B cell (primary cell): ENCODE results near the gene COL6A1. TPM values are rescaled to one million over a fixed set of nuclear protein-coding genes. Genes with fewer than 3 reads are reported as not detected.

Source experiments
- ATAC-seq: fragments of 200-7000 bp; cut with Tn5 transposase; one replicate; pipeline ENCODE4 v1.10.0; 2021; ENCODE audit warnings: low read depth, mild to moderate bottlenecking, moderate number of reproducible peaks, moderate library complexity
- CTCF ChIA-PET: fragments of 350-600 bp; sonication (Branson Sonifier 250); formaldehyde crosslinking; loops from one replicate; lab custom pipeline; 2021; ENCODE audit warnings: antibody characterized with exemption, inconsistent platforms; lab: Charles Lee
- POLR2A ChIA-PET: fragments of 350-600 bp; sonication (Branson Sonifier 250); formaldehyde crosslinking; loops from one replicate; lab custom pipeline; 2021; ENCODE audit warnings: antibody characterized with exemption; lab: Charles Lee
- DNase-seq: peaks from one replicate; pipeline ENCODE4 v3.0.0; 2013
- H2AFZ ChIP-seq: 2 replicates; pipeline ENCODE4 v1.6.1; 2012; ENCODE audit warnings: mild to moderate bottlenecking, low read depth, low read length; ENCODE audit not compliant: insufficient read depth, poor library complexity, severe bottlenecking
- H3K27ac ChIP-seq, 2 donors: 1 replicate in 1 of 2; 2 replicates in 1 of 2; pipeline ENCODE4 v1.5.1; 2012 to 2013; ENCODE audit warnings: low read length in 2 of 2, mild to moderate bottlenecking in 2 of 2, moderate library complexity in 1 of 2
- H3K27me3 ChIP-seq, 4 experiments: fragments of 200-600 bp in 1 of 4; sonication (generic) in 1 of 4; replicated peaks in 1 of 4; 1 replicate in 2 of 4; 2 replicates in 2 of 4; pipeline versions ENCODE4 v1.6.1 to v1.7.0; 2013 to 2016; ENCODE audit warnings: low read length in 3 of 4, mild to moderate bottlenecking in 2 of 4, mixed read lengths in 1 of 4, moderate library complexity in 1 of 4; ENCODE audit not compliant: insufficient read depth in 4 of 4, control insufficient read depth in 3 of 4; ENCODE audit errors: control extremely low read depth in 1 of 4
- H3K36me3 ChIP-seq, 2 experiments: replicated peaks in 1 of 2; 1 replicate in 1 of 2; 2 replicates in 1 of 2; pipeline versions ENCODE4 v1.6.1 to v1.7.1; 2013; ENCODE audit warnings: low read length in 1 of 2; ENCODE audit not compliant: insufficient read depth in 2 of 2, control insufficient read depth in 1 of 2; ENCODE audit errors: control extremely low read depth in 1 of 2, extremely low read depth in 1 of 2
- H3K4me1 ChIP-seq, 2 donors: fragments of 200-600 bp in 1 of 2; sonication (generic) in 1 of 2; 1 replicate in 1 of 2; 2 replicates in 1 of 2; pipeline versions ENCODE4 v1.5.1 to v1.6.1; 2013 to 2017; ENCODE audit warnings: low read length in 2 of 2; ENCODE audit not compliant: control insufficient read depth in 2 of 2, insufficient read depth in 2 of 2
- H3K4me2 ChIP-seq: replicated peaks from 2 replicates; pipeline ENCODE3; 2012; ENCODE audit warnings: mild to moderate bottlenecking, low read depth, low read length; ENCODE audit not compliant: poor library complexity, severe bottlenecking
- H3K4me3 ChIP-seq, 5 experiments: fragments of 200-600 bp in 1 of 5; sonication (generic) in 1 of 5; 1 replicate in 3 of 5; 2 replicates in 2 of 5; pipeline versions ENCODE4 v1.5.1 to v1.7.0; 2011 to 2016; ENCODE audit warnings: low read length in 4 of 5, mild to moderate bottlenecking in 4 of 5, low read depth in 2 of 5, control low read depth in 1 of 5, moderate library complexity in 1 of 5; ENCODE audit not compliant: insufficient read depth in 1 of 5; ENCODE audit errors: control extremely low read depth in 1 of 5, extremely low read depth in 1 of 5
- H3K79me2 ChIP-seq: fragments of 200-600 bp; sonication (generic); one replicate; pipeline ENCODE4 v1.6.0; 2016; ENCODE audit warnings: low read length; ENCODE audit not compliant: control insufficient read depth, insufficient read depth
- H3K9ac ChIP-seq: fragments of 200-600 bp; sonication (generic); 2 replicates; pipeline ENCODE4 v1.6.1; 2017; ENCODE audit warnings: mild to moderate bottlenecking, low read length, moderate library complexity
- H3K9me3 ChIP-seq, 3 donors: one replicate each; pipeline versions ENCODE4 v1.6.1 to v1.7.1; 2013; ENCODE audit warnings: low read length in 2 of 3; ENCODE audit not compliant: control insufficient read depth in 2 of 3, insufficient read depth in 1 of 3; ENCODE audit errors: control extremely low read depth in 1 of 3
- H4K20me1 ChIP-seq: 2 replicates; pipeline ENCODE4 v1.6.0; 2012; ENCODE audit warnings: mild to moderate bottlenecking, low read length; ENCODE audit not compliant: insufficient read depth, control insufficient read depth, poor library complexity, severe bottlenecking
- H3K27ac Mint-ChIP-seq: one replicate; pipeline ENCODE4 v1.8.0; 2021; ENCODE audit warnings: mixed read lengths
- H3K27me3 Mint-ChIP-seq: one replicate; pipeline ENCODE4 v1.8.0; 2021; ENCODE audit warnings: mixed read lengths
- H3K4me1 Mint-ChIP-seq: one replicate; pipeline ENCODE4 v1.8.0; 2021; ENCODE audit warnings: mixed read lengths
- H3K4me3 Mint-ChIP-seq: one replicate; pipeline ENCODE4 v1.8.0; 2021; ENCODE audit warnings: mixed read lengths
- H3K9me3 Mint-ChIP-seq: one replicate; pipeline ENCODE4 v1.8.0; 2022; ENCODE audit warnings: mixed read lengths; ENCODE audit not compliant: insufficient read depth
- EZH2 ChIP-seq: IDR thresholded peaks from 2 replicates; pipeline ENCODE4 v1.6.1; 2012; ENCODE audit warnings: borderline replicate concordance, low read depth, mild to moderate bottlenecking, moderate library complexity, low read length; ENCODE audit not compliant: insufficient read depth, poor library complexity, severe bottlenecking
- WGBS: methylation state at CpG from one replicate; pipeline ENCODE4 v1.1.5; 2013; ENCODE audit warnings: missing lambda C conversion rate; ENCODE audit not compliant: insufficient coverage; 5-methylcytosine and 5-hydroxymethylcytosine counted together
- intact Hi-C: fragments of 100-400 bp; cut with micrococcal nuclease; formaldehyde crosslinking; loops from one replicate; pipeline ENCODE4 v1.10.0; 2022
- polyA plus RNA-seq: library from polyadenylated mRNA; depleted of rRNA; stranded (reverse); fragments of >200 nt; gene quantifications from 2 replicates; pipeline ENCODE4 v1.2.3, GENCODE V29; 2012
- total RNA-seq, 2 donors: library from RNA; stranded (reverse); fragments of 120-200 nt in 1 of 2; gene quantifications; 1 replicate in 1 of 2; 2 replicates in 1 of 2; pipeline versions ENCODE4 v1.2.3 to v1.2.4, GENCODE V29; 2013 to 2022
- TF ChIP-seq, protein P1 (sequence below): fragments of 200-600 bp; IDR thresholded peaks from one replicate; pipeline ENCODE4 v1.8.0; 2022; ENCODE audit warnings: antibody characterized with exemption, mild to moderate bottlenecking

COL6A1 gene
- total and polyA plus RNA-seq, 2 donors (not counting 1 experiment from before 2014, with no cell fraction given): 0.39 to 0.67 TPM

DNA sequence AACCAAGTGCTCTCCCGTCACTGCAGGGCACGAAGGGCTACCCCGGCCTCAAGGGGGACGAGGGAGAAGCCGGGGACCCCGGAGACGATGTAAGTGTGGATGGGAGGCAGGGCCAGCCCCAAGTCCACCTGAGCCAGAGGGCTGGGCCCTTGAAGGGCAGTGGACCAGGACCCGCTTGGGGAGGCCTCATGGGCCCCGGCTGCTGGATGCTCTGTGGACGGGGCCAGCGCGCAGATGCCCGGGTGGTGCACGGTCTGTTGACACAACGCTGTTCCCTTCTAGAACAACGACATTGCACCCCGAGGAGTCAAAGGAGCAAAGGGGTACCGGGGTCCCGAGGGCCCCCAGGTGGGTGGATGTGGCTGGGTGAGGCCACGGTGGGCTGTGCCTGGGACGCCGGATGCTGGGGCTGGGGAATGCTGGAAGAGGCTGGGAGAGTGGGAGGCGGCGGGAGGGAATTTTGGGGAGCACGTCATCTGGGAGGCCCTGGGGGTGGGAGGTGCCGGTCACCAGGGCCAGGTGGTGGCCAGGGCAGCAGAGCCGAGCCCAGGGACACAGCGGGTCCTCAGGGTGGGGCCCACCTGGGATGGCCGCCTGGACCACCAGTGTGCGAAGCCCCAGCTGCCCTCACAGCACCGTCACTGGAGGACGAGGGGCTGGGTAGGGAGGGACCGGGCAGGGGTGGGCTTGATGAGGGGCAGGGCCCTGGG lies 17.5 kb downstream of the COL6A1 start:
- ChIA-PET CTCF (no interaction called here), POLR2A (no interaction called here)
- Mint-ChIP-seq H3K4me3 (no peak overlapping the region), H3K9me3 (no peaks in the 10 kb centered on the region), H3K27ac (no peak overlapping the region), H3K27me3 (no peaks in the 10 kb centered on the region), H3K4me1 (no peaks in the 10 kb centered on the region)
- Histone ChIP-seq H3K9ac (no peak overlapping the region), H3K27ac (no peak overlapping the region), H2AFZ (no peak overlapping the region), H3K4me2 (no peak overlapping the region), H3K9me3 (peaks cover 0 to 28% (median 0%) of the 10 kb centered on the region in 3 donors), H3K27me3 (no peaks in the 10 kb centered on the region), H3K79me2 (no peaks in the 10 kb centered on the region), H3K4me1 (no peaks in the 10 kb centered on the region), H3K36me3 (no peaks in the 10 kb centered on the region), H3K4me3 (no peak overlapping the region), H4K20me1 (no peaks in the 10 kb centered on the region)
- DNase-seq (no peak), ATAC-seq (no peak)
- WGBS: 94% methylated on average over 33 of the region's 33 CpGs
- no peak for TF ChIP-seq EZH2
- TF ChIP-seq, protein P1, sequence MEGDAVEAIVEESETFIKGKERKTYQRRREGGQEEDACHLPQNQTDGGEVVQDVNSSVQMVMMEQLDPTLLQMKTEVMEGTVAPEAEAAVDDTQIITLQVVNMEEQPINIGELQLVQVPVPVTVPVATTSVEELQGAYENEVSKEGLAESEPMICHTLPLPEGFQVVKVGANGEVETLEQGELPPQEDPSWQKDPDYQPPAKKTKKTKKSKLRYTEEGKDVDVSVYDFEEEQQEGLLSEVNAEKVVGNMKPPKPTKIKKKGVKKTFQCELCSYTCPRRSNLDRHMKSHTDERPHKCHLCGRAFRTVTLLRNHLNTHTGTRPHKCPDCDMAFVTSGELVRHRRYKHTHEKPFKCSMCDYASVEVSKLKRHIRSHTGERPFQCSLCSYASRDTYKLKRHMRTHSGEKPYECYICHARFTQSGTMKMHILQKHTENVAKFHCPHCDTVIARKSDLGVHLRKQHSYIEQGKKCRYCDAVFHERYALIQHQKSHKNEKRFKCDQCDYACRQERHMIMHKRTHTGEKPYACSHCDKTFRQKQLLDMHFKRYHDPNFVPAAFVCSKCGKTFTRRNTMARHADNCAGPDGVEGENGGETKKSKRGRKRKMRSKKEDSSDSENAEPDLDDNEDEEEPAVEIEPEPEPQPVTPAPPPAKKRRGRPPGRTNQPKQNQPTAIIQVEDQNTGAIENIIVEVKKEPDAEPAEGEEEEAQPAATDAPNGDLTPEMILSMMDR: no peak
- intact Hi-C loops: no loop called here

DNA sequence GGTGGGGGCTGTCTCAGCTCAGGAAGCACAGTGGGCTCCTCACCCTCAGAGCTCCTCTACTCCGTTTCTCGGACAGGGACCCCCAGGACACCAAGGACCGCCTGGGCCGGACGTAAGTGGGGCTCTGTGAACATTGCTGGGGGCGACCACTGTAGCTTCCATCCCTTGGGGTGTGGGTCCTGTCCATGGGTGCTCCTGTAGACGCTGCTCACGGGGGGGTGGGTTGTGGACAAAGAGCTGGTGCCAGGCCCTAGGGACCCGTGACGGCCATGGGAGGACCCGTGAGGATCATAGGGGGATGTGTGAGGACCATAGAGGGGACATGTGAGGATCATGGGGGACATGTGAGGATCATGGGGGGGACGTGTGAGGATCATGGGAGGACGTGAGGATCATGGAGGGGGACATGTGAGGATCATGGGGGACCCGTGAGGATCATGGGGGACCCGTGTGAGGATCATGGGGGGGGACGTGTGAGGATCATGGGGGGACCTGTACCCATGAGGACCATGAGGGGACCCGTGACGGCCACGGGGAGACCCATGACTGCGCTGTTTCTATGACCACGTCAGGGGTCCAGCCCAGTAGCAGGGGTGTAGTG lies 18.1 kb downstream of the COL6A1 start:
- TF ChIP-seq, protein P1: no peak
- no peak for TF ChIP-seq EZH2
- Histone ChIP-seq H4K20me1 (no peaks in the 10 kb centered on the region), H2AFZ (no peak overlapping the region), H3K36me3 (no peaks in the 10 kb centered on the region), H3K27me3 (no peaks in the 10 kb centered on the region), H3K4me2 (no peak overlapping the region), H3K79me2 (no peaks in the 10 kb centered on the region), H3K9ac (no peak overlapping the region), H3K4me1 (no peaks in the 10 kb centered on the region), H3K9me3 (peaks cover 0 to 28% (median 0%) of the 10 kb centered on the region in 3 donors), H3K27ac (no peak overlapping the region), H3K4me3 (no peak overlapping the region)
- intact Hi-C loops: no loop called here
- POLR2A ChIA-PET: no interaction called here
- Mint-ChIP-seq H3K9me3 (no peaks in the 10 kb centered on the region), H3K27ac (no peak overlapping the region), H3K4me1 (no peaks in the 10 kb centered on the region), H3K27me3 (no peaks in the 10 kb centered on the region), H3K4me3 (no peak overlapping the region)
- DNase-seq: no peak
- WGBS: 89% methylated on average over 20 of the region's 21 CpGs
- CTCF ChIA-PET: no interaction called here
- no peak for ATAC-seq
